ENCODE results near the gene WFIKKN2.

The WFIKKN2 gene

DNA sequence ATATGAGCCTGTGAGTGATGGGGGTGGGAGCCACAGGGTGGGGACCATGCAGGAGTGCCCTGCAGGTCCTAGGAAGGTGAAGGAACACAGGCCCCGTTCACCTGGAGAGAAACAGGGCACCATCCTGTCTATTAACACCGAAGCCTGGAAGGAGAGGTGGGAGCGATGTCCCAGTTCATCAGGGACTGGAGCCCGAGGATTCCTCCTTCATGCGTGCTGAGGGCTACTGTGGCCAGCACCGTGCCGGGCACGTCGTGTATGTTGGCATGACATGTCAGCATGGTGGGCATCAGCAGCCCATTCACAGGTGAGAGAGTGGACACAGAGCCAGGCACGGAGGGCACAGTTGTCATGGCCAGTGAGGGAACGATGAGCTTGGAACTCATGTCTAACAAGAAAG, 1.4 kb downstream of the WFIKKN2 start:
- Histone ChIP-seq H4K91ac (ENCODE audit: low read depth, low read length) (no peak overlapping the region), H3K4me1 (ENCODE audit: control insufficient read depth in 1 of 2, insufficient read depth in 2 of 2, low read length in 2 of 2) (peaks cover 0 to 5% of the 10 kb centered on the region in 2 experiments), H3K9ac (ENCODE audit: low read length) (no peak overlapping the region), H3K4me3 (ENCODE audit: low read depth, low read length) (no peak overlapping the region), H2AFZ (ENCODE audit: insufficient read depth, low read length, poor library complexity) (no peak overlapping the region), H3K18ac (ENCODE audit: low read length) (no peak overlapping the region), H3K14ac (ENCODE audit: low read length) (no peak overlapping the region), H3K79me1 (ENCODE audit: low read length) (no peaks in the 10 kb centered on the region), H4K8ac (ENCODE audit: low read depth, low read length) (no peak overlapping the region), H3K36me3 (ENCODE audit: control insufficient read depth in 1 of 2, insufficient read depth in 2 of 2, low read length in 2 of 2) (no peaks in the 10 kb centered on the region), H3K4me2 (ENCODE audit: low read length) (no peak overlapping the region), H3K9me3 (ENCODE audit: insufficient read depth, low read depth, low read length) (peaks cover 4% of the 10 kb centered on the region), H4K12ac (ENCODE audit: low read depth, low read length) (no peak overlapping the region), H3K4ac (ENCODE audit: low read depth, low read length) (no peak overlapping the region), H3K27ac (ENCODE audit: low read depth, low read length) (no peak overlapping the region), H2AK5ac (ENCODE audit: low read length) (no peak overlapping the region), H2BK5ac (ENCODE audit: low read depth, low read length, poor library complexity) (no peak overlapping the region), H2BK12ac (ENCODE audit: low read length) (no peak overlapping the region), H3K27me3 (ENCODE audit: insufficient read depth, low read length) (no peaks in the 10 kb centered on the region), H3K23ac (ENCODE audit: low read length) (no peak overlapping the region), H2BK120ac (ENCODE audit: insufficient read depth, low read length, poor library complexity) (no peak overlapping the region), H3K79me2 (ENCODE audit: control insufficient read depth, insufficient read depth, low read length, poor library complexity) (no peaks in the 10 kb centered on the region)
- no peak for DNase-seq
- WGBS (ENCODE audit: extremely low coverage, insufficient coverage, insufficient read length): no CpG with 5 or more reads among the region's 11 CpGs

DNA sequence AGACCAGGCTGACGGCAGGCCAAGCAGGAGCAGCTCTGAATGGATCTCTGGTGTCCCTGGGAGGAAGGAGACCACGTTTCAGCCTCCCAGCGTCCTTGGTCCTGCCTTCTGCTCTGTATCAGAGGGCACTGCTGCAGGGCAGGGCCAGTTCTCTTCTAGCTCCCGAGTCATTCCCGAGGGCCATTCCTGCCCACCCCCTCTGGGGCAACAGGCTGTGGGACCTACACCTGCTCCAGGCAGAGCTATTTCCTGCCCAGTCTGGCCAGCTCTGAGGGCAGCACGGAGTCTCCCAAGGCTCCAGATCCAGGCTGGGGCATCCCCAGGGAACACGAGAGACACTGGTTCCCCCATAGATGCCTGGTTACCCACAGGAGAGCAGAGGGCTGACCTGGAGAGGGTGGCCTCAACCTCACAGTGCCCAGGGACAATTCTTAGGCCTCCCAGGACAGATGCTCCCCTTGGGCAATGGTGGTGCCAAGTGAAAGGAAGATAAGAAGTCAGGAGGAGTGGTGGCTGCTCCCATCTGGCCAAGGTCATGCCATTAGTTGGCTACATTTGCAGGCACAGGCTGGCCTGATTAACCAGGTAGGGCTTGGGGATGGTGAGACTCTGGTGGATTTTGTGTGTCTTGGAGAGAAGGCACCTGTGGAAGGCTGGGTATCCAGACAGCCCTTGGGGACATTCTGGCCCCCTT, 2.0 kb downstream of the WFIKKN2 start:
- no CpG with 5 or more reads among the region's 7 CpGs for WGBS (ENCODE audit: extremely low coverage, insufficient coverage, insufficient read length)
- Histone ChIP-seq H3K36me3 (ENCODE audit: control insufficient read depth in 1 of 2, insufficient read depth in 2 of 2, low read length in 2 of 2) (no peaks in the 10 kb centered on the region), H3K9ac (ENCODE audit: low read length) (no peak overlapping the region), H2BK12ac (ENCODE audit: low read length) (no peak overlapping the region), H4K8ac (ENCODE audit: low read depth, low read length) (no peak overlapping the region), H4K91ac (ENCODE audit: low read depth, low read length) (no peak overlapping the region), H2BK120ac (ENCODE audit: insufficient read depth, low read length, poor library complexity) (no peak overlapping the region), H3K4ac (ENCODE audit: low read depth, low read length) (no peak overlapping the region), H3K4me3 (ENCODE audit: low read depth, low read length) (no peak overlapping the region), H3K79me2 (ENCODE audit: control insufficient read depth, insufficient read depth, low read length, poor library complexity) (no peaks in the 10 kb centered on the region), H3K23ac (ENCODE audit: low read length) (no peak overlapping the region), H3K4me1 (ENCODE audit: control insufficient read depth in 1 of 2, insufficient read depth in 2 of 2, low read length in 2 of 2) (peaks cover 0 to 5% of the 10 kb centered on the region in 2 experiments), H3K14ac (ENCODE audit: low read length) (no peak overlapping the region), H3K18ac (ENCODE audit: low read length) (no peak overlapping the region), H3K79me1 (ENCODE audit: low read length) (no peaks in the 10 kb centered on the region), H3K27ac (ENCODE audit: low read depth, low read length) (no peak overlapping the region), H3K27me3 (ENCODE audit: insufficient read depth, low read length) (no peaks in the 10 kb centered on the region), H2AK5ac (ENCODE audit: low read length) (no peak overlapping the region), H2AFZ (ENCODE audit: insufficient read depth, low read length, poor library complexity) (no peak overlapping the region), H2BK5ac (ENCODE audit: low read depth, low read length, poor library complexity) (no peak overlapping the region), H3K4me2 (ENCODE audit: low read length) (no peak overlapping the region), H3K9me3 (ENCODE audit: insufficient read depth, low read depth, low read length) (peaks cover 2% of the 10 kb centered on the region), H4K12ac (ENCODE audit: low read depth, low read length) (no peak overlapping the region)
- DNase-seq: no peak

DNA sequence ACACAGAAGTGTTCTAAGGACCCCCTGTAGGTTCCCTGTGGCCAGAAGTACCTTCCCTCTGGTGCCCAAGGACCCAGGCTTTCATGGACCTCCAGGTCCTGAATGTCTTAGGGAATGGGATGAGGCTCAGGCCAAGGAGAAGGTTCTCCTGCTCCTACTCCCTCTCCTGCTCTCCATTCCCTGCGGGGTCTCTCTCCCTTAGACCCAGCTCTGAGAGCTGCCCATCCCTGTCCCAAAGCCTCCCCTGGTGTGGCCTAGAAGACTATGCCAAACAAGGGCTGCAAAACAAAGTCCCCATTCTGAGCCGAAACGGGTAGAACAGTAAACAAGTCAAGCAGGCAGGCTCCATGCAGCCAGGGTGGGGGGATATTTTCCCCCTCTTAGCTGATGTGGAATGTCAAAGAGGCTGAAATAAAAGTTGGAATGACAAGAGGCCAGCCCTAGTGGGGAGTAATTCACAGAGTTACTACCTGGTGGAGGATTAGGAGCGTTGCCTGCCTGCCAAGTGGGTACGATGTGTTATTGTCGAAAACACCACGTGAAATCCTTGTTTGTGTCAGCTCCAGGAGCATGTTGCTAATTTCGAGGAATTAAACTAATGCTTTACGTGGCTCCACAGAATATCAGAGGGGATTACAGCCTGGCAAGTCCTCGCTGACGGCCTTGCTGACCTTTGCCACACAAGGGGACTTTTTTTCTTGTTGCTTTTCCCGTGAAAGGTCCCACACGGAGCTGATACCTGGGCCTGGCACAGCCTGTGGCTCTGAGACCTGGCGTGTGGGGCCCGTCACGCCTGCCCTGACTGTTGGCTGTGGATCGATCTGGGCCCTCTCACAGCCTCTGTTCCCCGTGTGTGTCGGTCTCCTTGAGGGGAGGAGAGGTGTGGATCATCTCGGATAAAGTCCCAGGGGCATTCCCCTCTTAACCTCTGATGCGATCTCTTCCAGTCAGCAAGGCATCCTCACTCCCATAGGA, 2.9 kb downstream of the WFIKKN2 start:
- Histone ChIP-seq H3K4ac (ENCODE audit: low read depth, low read length) (no peak overlapping the region), H3K27me3 (ENCODE audit: insufficient read depth, low read length) (no peaks in the 10 kb centered on the region), H2BK5ac (ENCODE audit: low read depth, low read length, poor library complexity) (no peak overlapping the region), H3K36me3 (ENCODE audit: control insufficient read depth in 1 of 2, insufficient read depth in 2 of 2, low read length in 2 of 2) (no peaks in the 10 kb centered on the region), H3K9ac (ENCODE audit: low read length) (no peak overlapping the region), H2BK120ac (ENCODE audit: insufficient read depth, low read length, poor library complexity) (no peak overlapping the region), H2AK5ac (ENCODE audit: low read length) (no peak overlapping the region), H3K4me1 (ENCODE audit: control insufficient read depth in 1 of 2, insufficient read depth in 2 of 2, low read length in 2 of 2) (peaks cover 0 to 5% of the 10 kb centered on the region in 2 experiments), H3K79me2 (ENCODE audit: control insufficient read depth, insufficient read depth, low read length, poor library complexity) (no peaks in the 10 kb centered on the region), H3K79me1 (ENCODE audit: low read length) (no peaks in the 10 kb centered on the region), H3K27ac (ENCODE audit: low read depth, low read length) (no peak overlapping the region), H2AFZ (ENCODE audit: insufficient read depth, low read length, poor library complexity) (no peak overlapping the region), H4K91ac (ENCODE audit: low read depth, low read length) (no peak overlapping the region), H3K9me3 (ENCODE audit: insufficient read depth, low read depth, low read length) (peaks cover 2% of the 10 kb centered on the region), H3K4me2 (ENCODE audit: low read length) (no peak overlapping the region), H3K23ac (ENCODE audit: low read length) (no peak overlapping the region), H4K12ac (ENCODE audit: low read depth, low read length) (no peak overlapping the region), H2BK12ac (ENCODE audit: low read length) (no peak overlapping the region), H3K14ac (ENCODE audit: low read length) (no peak overlapping the region), H3K18ac (ENCODE audit: low read length) (no peak overlapping the region), H4K8ac (ENCODE audit: low read depth, low read length) (no peak overlapping the region), H3K4me3 (ENCODE audit: low read depth, low read length) (no peak overlapping the region)
- no peak for DNase-seq
- no CpG with 5 or more reads among the region's 21 CpGs for WGBS (ENCODE audit: extremely low coverage, insufficient coverage, insufficient read length)

DNA sequence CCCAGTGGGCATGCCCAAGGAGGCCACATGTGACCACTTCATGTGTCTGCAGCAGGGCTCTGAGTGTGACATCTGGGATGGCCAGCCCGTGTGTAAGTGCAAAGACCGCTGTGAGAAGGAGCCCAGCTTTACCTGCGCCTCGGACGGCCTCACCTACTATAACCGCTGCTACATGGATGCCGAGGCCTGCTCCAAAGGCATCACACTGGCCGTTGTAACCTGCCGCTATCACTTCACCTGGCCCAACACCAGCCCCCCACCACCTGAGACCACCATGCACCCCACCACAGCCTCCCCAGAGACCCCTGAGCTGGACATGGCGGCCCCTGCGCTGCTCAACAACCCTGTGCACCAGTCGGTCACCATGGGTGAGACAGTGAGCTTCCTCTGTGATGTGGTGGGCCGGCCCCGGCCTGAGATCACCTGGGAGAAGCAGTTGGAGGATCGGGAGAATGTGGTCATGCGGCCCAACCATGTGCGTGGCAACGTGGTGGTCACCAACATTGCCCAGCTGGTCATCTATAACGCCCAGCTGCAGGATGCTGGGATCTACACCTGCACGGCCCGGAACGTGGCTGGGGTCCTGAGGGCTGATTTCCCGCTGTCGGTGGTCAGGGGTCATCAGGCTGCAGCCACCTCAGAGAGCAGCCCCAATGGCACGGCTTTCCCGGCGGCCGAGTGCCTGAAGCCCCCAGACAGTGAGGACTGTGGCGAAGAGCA, 4.4 kb downstream of the WFIKKN2 start:
- no peak overlapping the region for H3K4me3 ChIP-seq (ENCODE audit: low read depth, low read length)
- no peak overlapping the region for H3K27ac ChIP-seq (ENCODE audit: low read depth, low read length)
- no peak overlapping the region for H4K91ac ChIP-seq (ENCODE audit: low read depth, low read length)
- no peak overlapping the region for H2BK5ac ChIP-seq (ENCODE audit: low read depth, low read length, poor library complexity)
- H3K4me2 ChIP-seq (ENCODE audit: low read length): no peak overlapping the region
- H2AK5ac ChIP-seq (ENCODE audit: low read length): no peak overlapping the region
- no peak overlapping the region for H2AFZ ChIP-seq (ENCODE audit: insufficient read depth, low read length, poor library complexity)
- H3K9me3 ChIP-seq (ENCODE audit: insufficient read depth, low read depth, low read length): peaks cover 2% of the 10 kb centered on the region
- no peaks in the 10 kb centered on the region for H3K27me3 ChIP-seq (ENCODE audit: insufficient read depth, low read length)
- H3K79me1 ChIP-seq (ENCODE audit: low read length): peaks cover 2% of the 10 kb centered on the region
- H4K8ac ChIP-seq (ENCODE audit: low read depth, low read length): no peak overlapping the region
- no peak overlapping the region for H2BK120ac ChIP-seq (ENCODE audit: insufficient read depth, low read length, poor library complexity)
- no peaks in the 10 kb centered on the region for H3K36me3 ChIP-seq (ENCODE audit: control insufficient read depth in 1 of 2, insufficient read depth in 2 of 2, low read length in 2 of 2)
- WGBS (ENCODE audit: extremely low coverage, insufficient coverage, insufficient read length): no CpG with 5 or more reads among the region's 29 CpGs
- H3K79me2 ChIP-seq (ENCODE audit: control insufficient read depth, insufficient read depth, low read length, poor library complexity): no peaks in the 10 kb centered on the region
- H3K4me1 ChIP-seq (ENCODE audit: control insufficient read depth in 1 of 2, insufficient read depth in 2 of 2, low read length in 2 of 2): peaks cover 7 to 8% of the 10 kb centered on the region in 2 experiments
- H3K18ac ChIP-seq (ENCODE audit: low read length): no peak overlapping the region
- no peak overlapping the region for H2BK12ac ChIP-seq (ENCODE audit: low read length)
- no peak overlapping the region for H3K9ac ChIP-seq (ENCODE audit: low read length)
- H4K12ac ChIP-seq (ENCODE audit: low read depth, low read length): no peak overlapping the region
- H3K4ac ChIP-seq (ENCODE audit: low read depth, low read length): no peak overlapping the region
- H3K23ac ChIP-seq (ENCODE audit: low read length): no peak overlapping the region
- no peak for DNase-seq
- H3K14ac ChIP-seq (ENCODE audit: low read length): no peak overlapping the region

All from trophoblast cell (in vitro differentiated cells and primary cell).